Smooth muscle cell (in vitro differentiated cells): Measurements from ENCODE around the gene ANLN. TPM values are rescaled to one million over a fixed set of nuclear protein-coding genes. Genes with fewer than 3 reads are reported as not detected.
A peak's percentile ranks its signal among the peaks of the same experiment; 100 is the strongest.

Source experiments
- DNase-seq: peaks from one replicate; lab custom pipeline; 2025; ENCODE audit not compliant: unreplicated experiment; lab: John Stamatoyannopoulos, UW
- H2AFZ ChIP-seq: fragments of 200-600 bp; sonication (generic); 2 replicates; pipeline ENCODE4 v1.6.0; 2016; ENCODE audit warnings: antibody characterized with exemption, low read depth, mild to moderate bottlenecking
- H3F3A ChIP-seq: fragments of 200-600 bp; sonication (generic); 2 replicates; pipeline ENCODE4 v1.6.0; 2017; ENCODE audit warnings: antibody characterized with exemption, low read depth
- H3K27ac ChIP-seq: fragments of 200-600 bp; sonication (generic); 2 replicates; pipeline ENCODE4 v1.5.1; 2016; ENCODE audit warnings: low read depth, mild to moderate bottlenecking
- H3K27me3 ChIP-seq: fragments of 200-600 bp; sonication (generic); 2 replicates; pipeline ENCODE4 v1.6.1; 2016; ENCODE audit warnings: low read depth, mild to moderate bottlenecking
- H3K36me3 ChIP-seq: fragments of 200-600 bp; sonication (generic); 2 replicates; pipeline ENCODE4 v1.5.1; 2016; ENCODE audit warnings: low read depth
- H3K4me1 ChIP-seq: fragments of 200-600 bp; sonication (generic); 2 replicates; pipeline ENCODE4 v1.5.1; 2016; ENCODE audit warnings: low read depth
- H3K4me2 ChIP-seq: fragments of 200-600 bp; sonication (generic); 2 replicates; pipeline ENCODE4 v1.6.0; 2016; ENCODE audit warnings: mild to moderate bottlenecking
- H3K4me3 ChIP-seq: fragments of 200-600 bp; sonication (generic); 2 replicates; pipeline ENCODE4 v1.5.1; 2016; ENCODE audit warnings: mild to moderate bottlenecking
- H3K79me2 ChIP-seq: fragments of 200-600 bp; sonication (generic); 2 replicates; pipeline ENCODE4 v1.6.0; 2016; ENCODE audit warnings: low read depth, mild to moderate bottlenecking
- H3K9ac ChIP-seq: fragments of 200-600 bp; sonication (generic); 2 replicates; pipeline ENCODE4 v1.6.0; 2016; ENCODE audit warnings: low read depth
- H3K9me3 ChIP-seq: fragments of 200-600 bp; sonication (generic); replicated peaks from 2 replicates; pipeline ENCODE4 v1.5.1; 2016; ENCODE audit warnings: low read depth
- H4K20me1 ChIP-seq: fragments of 200-600 bp; sonication (generic); 2 replicates; pipeline ENCODE4 v1.6.0; 2016; ENCODE audit warnings: low read depth
- WGBS: methylation state at CpG from one replicate; pipeline ENCODE4 v1.1.7; 2016; ENCODE audit warnings: low lambda C conversion rate; 5-methylcytosine and 5-hydroxymethylcytosine counted together
- polyA plus RNA-seq: library from polyadenylated mRNA; unstranded; fragments of >200 nt; fragmentation: Nextera tagmentation; extraction: Ambion mirVana; gene quantifications from 2 replicates; pipeline ENCODE4 v1.2.1, GENCODE V29; 2016
- total RNA-seq: library from RNA; depleted of rRNA; stranded (reverse); fragments of >200 nt; gene quantifications from 2 replicates; pipeline ENCODE4 v1.2.3, GENCODE V29; 2014
- TF ChIP-seq, protein P1 (sequence below): fragments of 200-600 bp; sonication (generic); IDR thresholded peaks from 2 replicates; pipeline ENCODE4 v1.5.1; 2017; ENCODE audit warnings: borderline replicate concordance, mild to moderate bottlenecking, antibody characterized with exemption; ENCODE audit not compliant: insufficient read depth, poor library complexity, severe bottlenecking

The ANLN gene
- total and polyA plus RNA-seq, 2 experiments from 2014 or later: 9.0 to 28.7 TPM

DNA sequence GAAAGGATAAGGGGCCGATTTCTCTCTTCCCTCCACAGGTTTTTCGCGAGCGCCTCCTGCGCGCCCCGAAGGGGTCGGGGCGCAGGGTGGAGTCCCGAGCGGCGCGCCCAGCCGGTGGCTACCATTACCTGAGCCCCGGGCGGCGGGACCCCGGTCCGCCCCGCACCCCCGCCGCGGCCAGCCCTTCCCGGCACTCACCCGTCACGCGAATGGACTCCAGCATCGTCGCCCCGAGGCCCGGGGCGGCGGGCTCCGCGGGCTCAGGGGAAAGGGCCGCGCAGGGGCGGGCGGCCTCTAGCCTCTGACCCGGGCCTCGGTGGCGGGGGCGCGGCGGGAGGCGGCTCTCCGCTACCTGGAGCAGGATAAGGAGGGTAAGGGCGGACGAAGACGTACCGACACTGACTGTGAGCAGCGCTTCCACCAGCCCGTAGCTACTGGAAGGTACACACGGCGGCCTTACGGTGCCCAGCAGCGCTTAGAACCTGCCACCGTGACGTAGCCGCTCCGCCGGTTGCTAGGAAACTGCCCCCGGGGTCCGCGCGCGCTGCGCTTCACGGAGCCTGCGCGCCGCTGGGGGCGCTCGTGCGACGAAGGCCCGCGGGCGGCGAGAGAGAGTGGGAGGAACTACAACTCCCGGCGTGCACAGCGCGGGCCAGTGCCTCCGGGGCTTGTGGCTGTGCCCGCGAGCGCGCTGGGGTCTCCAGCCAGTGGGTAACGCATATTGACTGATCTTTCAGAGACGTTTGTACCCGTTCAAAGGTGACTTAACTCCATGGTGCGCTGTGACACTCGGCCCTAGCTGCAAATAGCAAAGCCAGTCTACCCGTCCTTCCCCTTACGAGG lies 22.7 kb upstream of the ANLN start:
- no peaks in the 10 kb centered on the region for H3K4me1 ChIP-seq
- no peaks in the 10 kb centered on the region for H4K20me1 ChIP-seq
- DNase-seq: peak; percentile 61
- no peaks in the 10 kb centered on the region for H3K36me3 ChIP-seq
- TF ChIP-seq, protein P1, sequence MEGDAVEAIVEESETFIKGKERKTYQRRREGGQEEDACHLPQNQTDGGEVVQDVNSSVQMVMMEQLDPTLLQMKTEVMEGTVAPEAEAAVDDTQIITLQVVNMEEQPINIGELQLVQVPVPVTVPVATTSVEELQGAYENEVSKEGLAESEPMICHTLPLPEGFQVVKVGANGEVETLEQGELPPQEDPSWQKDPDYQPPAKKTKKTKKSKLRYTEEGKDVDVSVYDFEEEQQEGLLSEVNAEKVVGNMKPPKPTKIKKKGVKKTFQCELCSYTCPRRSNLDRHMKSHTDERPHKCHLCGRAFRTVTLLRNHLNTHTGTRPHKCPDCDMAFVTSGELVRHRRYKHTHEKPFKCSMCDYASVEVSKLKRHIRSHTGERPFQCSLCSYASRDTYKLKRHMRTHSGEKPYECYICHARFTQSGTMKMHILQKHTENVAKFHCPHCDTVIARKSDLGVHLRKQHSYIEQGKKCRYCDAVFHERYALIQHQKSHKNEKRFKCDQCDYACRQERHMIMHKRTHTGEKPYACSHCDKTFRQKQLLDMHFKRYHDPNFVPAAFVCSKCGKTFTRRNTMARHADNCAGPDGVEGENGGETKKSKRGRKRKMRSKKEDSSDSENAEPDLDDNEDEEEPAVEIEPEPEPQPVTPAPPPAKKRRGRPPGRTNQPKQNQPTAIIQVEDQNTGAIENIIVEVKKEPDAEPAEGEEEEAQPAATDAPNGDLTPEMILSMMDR: peak; percentile 82
- peak overlapping the region; percentile 80 for H3K9ac ChIP-seq
- H2AFZ ChIP-seq: peak overlapping the region; percentile 100
- peaks cover 27% of the 10 kb centered on the region for H3K27me3 ChIP-seq
- no peaks in the 10 kb centered on the region for H3K79me2 ChIP-seq
- H3K4me2 ChIP-seq: peak overlapping the region; percentile 91
- WGBS: under 1% methylated on average over 68 of the region's 96 CpGs
- no peak overlapping the region for H3K27ac ChIP-seq
- peak overlapping the region; percentile 88 for H3K4me3 ChIP-seq
- H3K9me3 ChIP-seq: no peaks in the 10 kb centered on the region
- no peaks in the 10 kb centered on the region for H3F3A ChIP-seq

DNA sequence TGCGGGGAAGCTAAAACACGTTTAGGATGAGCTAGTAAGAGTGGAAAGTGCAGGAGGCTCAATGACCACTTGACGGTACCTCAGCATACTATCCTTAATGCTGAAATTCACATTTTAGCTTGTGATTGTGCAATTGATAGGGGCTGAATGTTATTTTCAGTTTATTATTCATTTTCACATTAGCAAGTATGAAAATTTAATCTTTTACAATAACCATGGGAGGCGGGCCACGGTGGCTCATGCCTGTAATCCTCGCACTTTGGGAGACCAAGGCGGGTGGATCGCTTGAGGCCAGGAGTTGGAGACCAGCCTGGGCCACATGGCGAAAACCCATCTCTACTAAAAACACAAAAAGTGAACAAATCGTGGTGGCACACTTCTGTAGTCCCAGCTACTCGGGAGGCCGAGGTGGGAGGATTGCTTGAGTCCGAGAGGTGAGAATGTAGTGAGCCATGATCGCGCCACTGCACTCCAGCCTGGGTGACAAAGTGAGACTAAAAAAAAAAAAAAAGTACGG lies 22.0 kb upstream of the ANLN start:
- Histone ChIP-seq H4K20me1 (no peaks in the 10 kb centered on the region), H3K79me2 (no peaks in the 10 kb centered on the region), H3K27me3 (peaks cover 22% of the 10 kb centered on the region), H2AFZ (peak overlapping the region; percentile 100), H3K4me3 (peak overlapping the region; percentile 88), H3K27ac (no peak overlapping the region), H3K4me2 (peak overlapping the region; percentile 91), H3F3A (no peaks in the 10 kb centered on the region), H3K9me3 (no peaks in the 10 kb centered on the region), H3K4me1 (no peaks in the 10 kb centered on the region), H3K9ac (no peak overlapping the region), H3K36me3 (no peaks in the 10 kb centered on the region)
- WGBS: 76% methylated on average over 16 of the region's 16 CpGs
- TF ChIP-seq, protein P1: no peak
- DNase-seq: no peak

DNA sequence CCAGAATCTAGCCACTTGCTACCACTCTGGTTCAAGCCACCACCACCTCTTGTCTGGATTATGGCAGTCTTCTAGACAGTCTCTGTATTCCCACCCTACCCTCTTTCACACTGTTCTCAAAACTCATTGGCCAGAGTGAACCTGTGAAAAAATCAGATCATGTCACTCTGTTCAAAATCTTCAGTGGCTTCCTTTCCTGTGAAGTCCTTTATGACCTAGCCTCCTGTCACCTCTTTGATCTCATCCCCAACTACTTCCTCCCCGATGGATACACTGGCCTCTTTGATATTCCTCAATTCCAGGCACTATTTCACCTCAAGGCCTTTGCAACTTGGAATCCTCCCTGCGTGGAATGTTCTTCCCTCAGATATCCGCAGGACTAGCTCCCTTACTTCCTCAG lies 21.2 kb upstream of the ANLN start:
- Histone ChIP-seq H3K79me2 (no peaks in the 10 kb centered on the region), H3K9ac (no peak overlapping the region), H3K4me3 (no peak overlapping the region), H3K27ac (no peak overlapping the region), H4K20me1 (no peaks in the 10 kb centered on the region), H3K9me3 (no peaks in the 10 kb centered on the region), H3K36me3 (no peaks in the 10 kb centered on the region), H3K27me3 (peaks cover 22% of the 10 kb centered on the region), H3K4me2 (no peak overlapping the region), H3K4me1 (no peaks in the 10 kb centered on the region), H3F3A (no peaks in the 10 kb centered on the region), H2AFZ (peak overlapping the region; percentile 19)
- WGBS: 81% methylated on average over 3 of the region's 3 CpGs
- TF ChIP-seq, protein P1: no peak
- DNase-seq: no peak

DNA sequence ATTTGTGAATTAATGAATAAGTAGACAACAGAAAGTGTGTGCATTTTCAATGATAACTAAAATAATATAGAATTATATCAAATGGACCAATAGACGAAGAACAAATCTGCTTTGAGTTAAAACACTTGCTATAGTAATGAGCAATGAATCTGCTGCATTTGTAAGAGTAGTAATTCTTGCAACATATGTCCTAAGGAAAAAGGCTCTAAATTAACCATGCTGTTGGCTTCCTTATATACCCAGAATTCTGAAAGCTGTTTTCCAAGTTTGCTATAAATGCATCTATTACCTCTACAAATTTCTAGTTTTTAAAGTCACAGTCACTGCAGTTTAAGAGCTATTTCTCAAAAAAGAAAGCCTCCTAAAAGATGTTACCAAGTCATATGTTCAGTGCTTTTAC lies 20.5 kb upstream of the ANLN start:
- no peak overlapping the region for H3K4me2 ChIP-seq
- no peaks in the 10 kb centered on the region for H3F3A ChIP-seq
- TF ChIP-seq, protein P1: no peak
- no peak overlapping the region for H3K27ac ChIP-seq
- WGBS: 95% methylated on average over 1 of the region's 1 CpG
- no peaks in the 10 kb centered on the region for H3K9me3 ChIP-seq
- H3K27me3 ChIP-seq: peaks cover 22% of the 10 kb centered on the region
- H3K79me2 ChIP-seq: no peaks in the 10 kb centered on the region
- H2AFZ ChIP-seq: no peak overlapping the region
- no peak overlapping the region for H3K4me3 ChIP-seq
- no peak overlapping the region for H3K9ac ChIP-seq
- H4K20me1 ChIP-seq: no peaks in the 10 kb centered on the region
- H3K36me3 ChIP-seq: no peaks in the 10 kb centered on the region
- no peaks in the 10 kb centered on the region for H3K4me1 ChIP-seq
- no peak for DNase-seq
